Pulmonary artery endothelial cell (primary cell): ENCODE data around the gene OR5AC2. TPM values are rescaled to one million over a fixed set of nuclear protein-coding genes. Genes with fewer than 3 reads are reported as not detected.

Experiments used
- total RNA-seq: library from RNA; depleted of rRNA; stranded (reverse); fragments of >200 nt; gene quantifications from 2 replicates; pipeline ENCODE4 v1.2.3, GENCODE V29; 2014

Gene OR5AC2
- total RNA-seq, 1 donor from 2014 or later = not detected

Other genes with a start within 250 kb of the OR5AC2 start
- gene RIOX2, start 114.7 kb upstream of the OR5AC2 start, total RNA-seq = 27.4 and 33.6 TPM in 2 replicates
- not detected in 2 replicates for gene GABRR3, start 51.9 kb upstream of the OR5AC2 start, total RNA-seq
- gene OR5H1, start 43.5 kb downstream of the OR5AC2 start, total RNA-seq = not detected in 2 replicates
- gene OR5H14, start 60.3 kb downstream of the OR5AC2 start, total RNA-seq = not detected in 2 replicates
- gene OR5H15, start 79.5 kb downstream of the OR5AC2 start, total RNA-seq = not detected in 2 replicates
- not detected in 2 replicates for gene OR5H6, start 177.1 kb downstream of the OR5AC2 start, total RNA-seq
- not detected in 2 replicates for gene OR5H2, start 195.3 kb downstream of the OR5AC2 start, total RNA-seq